ENCODE results near the gene PEX11A.
A peak's percentile ranks its signal among the peaks of the same experiment; 100 is the strongest.

The PEX11A gene

DNA sequence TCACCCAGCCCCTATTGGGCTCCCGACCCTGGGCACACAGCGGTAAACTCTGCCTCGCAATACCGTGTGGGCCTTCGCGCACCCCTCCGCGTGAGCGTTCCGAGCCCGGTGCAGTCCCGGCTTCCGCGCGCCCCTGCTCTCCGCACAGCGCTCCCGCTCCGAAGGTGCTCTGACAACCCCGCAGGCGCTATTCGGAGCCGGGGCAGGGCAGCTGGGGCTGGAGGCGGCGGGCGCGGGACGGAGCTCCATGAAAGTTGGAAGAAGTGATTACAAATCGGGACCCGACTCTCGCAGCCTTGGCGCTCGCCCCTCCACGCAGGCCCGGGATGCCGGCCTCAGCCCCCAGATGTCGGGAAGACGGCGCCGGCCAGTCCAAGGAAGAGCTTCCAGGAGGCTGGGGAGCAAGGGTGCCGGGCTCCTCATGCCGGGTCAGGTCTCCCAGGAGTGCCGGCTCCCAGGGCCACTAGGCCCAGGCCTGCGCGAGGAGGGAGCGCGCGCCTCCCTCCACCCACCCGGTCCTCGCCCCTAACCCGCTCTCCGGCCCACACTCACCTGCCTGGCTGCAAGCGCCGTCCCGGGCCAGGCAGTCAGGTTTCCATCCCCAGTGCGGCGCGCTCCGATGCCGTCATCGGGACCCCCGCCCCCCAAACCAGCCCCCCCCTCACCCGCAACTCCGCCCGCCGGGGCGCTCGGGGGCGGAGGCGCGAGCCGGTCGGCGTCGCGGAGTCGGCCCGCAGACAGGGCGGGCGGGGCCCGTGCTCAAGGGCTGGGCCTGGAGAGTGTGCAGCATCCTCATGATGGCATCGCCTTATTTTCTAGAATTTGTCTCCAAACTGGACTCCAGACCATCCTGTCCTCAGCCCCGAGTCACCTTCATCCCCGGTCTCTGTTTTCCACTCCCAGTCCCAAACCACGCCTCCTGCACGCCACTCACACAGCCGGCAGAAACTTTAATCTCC lies 35.4 kb downstream of the PEX11A start, which contains the start of gene KIF7:
KIF7 (minus strand) TSS at position 621 of the 959 bp plus-strand sequence. CDS start 2,537 bp downstream, outside the sequence.
- DNase-seq = peak; percentile 33 to 55

DNA sequence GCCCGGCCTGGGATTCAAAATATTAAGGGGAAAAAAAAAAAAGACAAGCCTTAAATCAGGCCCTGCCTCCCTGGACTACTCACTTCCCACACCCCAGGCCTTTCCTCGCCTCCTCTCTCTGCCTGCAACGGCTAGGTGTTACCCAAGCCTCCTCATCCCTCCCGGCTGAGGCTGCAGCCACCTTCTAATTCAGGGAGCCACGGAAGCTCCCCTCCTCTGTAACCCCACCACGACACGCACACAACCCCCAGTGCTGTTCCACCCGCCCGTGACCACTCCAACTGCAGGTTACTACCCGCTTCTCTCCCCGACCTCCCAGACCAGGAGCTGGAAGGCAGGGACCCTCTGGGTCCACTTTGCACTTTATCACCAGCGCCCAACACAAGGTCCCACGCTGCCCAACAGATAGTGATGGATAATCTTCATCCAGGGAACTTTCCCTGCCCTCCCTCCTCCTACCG lies 36.2 kb downstream of the PEX11A start:
- no peak for DNase-seq

DNA sequence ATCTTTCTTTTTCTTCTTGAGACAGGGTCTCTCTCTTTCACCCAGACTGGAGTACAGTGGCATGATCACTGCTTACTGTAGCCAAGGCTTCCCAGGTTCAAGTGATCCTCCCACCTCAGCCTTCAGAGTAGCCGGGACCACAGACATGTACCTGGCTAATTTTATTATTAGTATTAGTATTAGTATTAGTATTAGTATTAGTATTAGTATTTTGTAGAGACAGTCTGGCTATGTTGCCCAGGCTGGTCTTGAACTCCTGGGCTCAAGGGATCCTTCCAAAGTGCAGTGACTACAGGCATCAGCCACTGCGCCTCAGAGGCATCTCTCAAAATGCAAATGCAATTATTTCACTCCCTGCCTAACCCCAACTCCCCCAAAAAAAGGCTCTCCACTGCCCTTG lies 37.0 kb downstream of the PEX11A start:
- no peak for DNase-seq

DNA sequence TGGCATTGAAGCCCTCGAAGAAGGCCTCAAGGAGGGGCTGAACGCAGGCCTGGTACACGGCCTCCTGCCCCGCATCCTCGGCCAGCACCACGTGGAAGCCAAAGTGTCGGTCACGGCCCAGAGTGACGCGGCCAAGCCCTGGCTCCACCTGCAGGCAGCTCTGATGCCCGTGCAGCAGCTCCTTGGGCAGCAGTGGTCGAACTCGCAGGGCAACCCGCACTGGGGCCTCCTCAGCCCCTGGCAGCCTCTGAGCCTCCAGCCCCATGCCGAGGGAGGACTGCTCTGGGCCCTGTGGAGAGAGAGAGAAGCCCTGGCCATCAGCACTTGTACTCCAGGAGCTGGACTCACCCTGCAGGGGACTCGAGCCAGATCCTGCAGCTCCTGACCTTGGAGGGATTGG lies 37.9 kb downstream of the PEX11A start:
- DNase-seq = no peak

DNA sequence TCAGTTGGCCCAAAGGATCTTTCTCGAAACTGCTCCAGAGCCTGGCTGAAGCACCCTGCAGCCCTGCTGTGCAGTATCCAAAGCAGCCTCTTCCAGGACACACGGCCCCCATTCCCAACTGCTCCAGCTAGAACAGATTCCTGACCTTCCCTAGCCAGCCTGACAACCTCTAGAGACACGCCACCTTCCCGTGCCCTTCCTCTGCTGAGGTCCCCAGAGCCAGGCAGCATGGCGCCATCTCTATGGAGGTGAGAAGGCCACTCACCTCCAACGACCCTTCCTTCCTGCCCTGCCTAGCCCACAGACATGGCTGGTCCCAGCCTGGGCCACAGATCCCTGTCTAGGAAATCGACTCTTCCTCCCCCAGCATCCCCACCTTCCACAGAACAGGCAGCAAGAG lies 38.4 kb downstream of the PEX11A start:
- no peak for DNase-seq

DNA sequence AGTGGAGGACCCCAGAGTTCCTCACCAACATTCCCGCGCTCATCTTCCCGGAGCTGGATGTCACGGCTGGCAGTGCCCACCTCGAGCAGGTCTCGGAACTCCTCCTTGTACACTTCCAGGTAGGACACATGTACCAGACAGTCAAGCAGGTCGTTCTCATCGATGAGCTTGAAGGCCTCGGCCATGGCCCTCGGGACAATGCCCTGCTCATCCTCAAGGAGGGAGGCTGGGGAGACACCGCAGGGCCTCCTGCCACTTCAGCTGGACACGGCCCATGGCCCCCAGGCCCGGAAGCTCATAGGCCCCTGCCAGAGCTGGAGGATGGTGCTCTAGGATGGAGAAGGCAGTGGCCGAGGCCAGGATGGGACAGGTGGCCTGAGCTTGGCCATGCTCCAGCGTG lies 40.8 kb downstream of the PEX11A start:
- DNase-seq = no peak

DNA sequence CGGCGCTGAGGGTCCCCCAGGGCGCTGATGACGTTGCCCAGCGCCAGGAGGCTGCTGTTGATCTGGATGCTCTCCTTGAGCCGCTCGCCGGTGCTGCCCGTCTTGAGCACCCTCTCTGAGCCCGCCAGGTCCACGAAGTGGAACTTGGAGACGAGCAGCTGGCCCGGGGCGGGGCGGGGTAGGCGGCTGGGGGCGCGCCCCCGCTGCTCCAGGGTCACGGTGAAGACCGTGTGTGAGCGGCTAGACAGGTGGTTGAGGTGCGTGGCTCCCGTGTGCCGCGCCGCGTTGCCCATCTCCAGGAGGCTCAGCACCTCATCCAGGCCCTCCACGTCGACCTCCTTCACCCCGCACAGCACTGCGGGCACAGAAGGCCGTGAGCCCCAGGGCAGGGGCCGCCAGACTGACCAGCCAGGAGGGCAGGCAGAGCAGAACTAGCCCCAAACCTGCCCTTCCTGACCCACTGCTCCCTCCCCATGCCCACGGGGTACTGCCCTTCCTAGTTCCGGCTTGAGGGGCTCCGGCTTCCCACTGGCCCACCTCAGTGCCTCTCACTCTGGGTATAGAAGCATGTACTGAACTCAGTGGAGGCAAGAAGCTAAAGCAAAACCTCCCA lies 41.4 kb downstream of the PEX11A start:
- DNase-seq = no peak

DNA sequence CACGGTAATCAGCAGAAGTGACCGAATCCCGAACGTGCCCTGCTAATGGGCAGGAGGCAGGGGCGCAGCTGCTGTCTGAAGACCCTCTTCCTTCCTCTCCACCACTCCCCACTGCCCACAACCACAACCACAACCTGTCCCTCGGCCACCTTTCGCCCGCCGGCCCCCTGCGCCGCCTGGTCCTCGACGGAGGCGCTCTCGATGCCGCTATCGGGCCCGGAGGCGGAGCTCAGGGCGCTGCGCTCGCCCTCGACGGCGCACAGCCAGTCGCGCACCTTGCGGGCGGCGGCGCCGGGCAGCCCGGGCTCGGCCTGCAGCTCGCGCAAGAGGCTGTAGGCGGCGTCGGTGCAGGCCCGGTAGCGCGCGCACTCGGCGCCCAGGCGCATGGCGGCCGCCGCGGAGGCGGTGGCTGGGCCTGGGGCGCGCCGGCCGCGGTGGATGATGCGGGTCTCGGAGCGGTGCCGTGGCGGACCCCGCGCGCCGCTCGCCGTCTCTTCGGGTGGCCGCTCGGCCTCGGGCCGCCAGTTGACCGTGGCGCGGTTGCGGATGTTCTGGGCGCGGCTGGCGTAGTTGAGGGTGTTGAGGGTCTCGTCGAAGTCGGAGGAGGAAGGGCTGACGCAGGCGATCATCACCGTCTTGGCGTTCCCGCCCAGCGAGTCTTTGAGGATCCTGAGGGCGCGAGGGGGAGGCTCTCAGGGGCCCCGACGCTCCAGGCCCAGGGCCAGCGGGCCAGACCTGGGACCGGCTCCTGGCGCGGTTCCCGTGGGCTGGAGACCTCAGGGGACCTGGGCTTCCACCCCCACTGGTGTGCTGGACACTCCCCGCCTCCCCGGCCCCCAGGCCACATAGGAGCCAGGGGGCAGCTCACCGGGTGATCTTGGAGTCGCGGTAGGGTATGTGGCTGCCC lies 42.2 kb downstream of the PEX11A start:
- no peak for DNase-seq

DNA sequence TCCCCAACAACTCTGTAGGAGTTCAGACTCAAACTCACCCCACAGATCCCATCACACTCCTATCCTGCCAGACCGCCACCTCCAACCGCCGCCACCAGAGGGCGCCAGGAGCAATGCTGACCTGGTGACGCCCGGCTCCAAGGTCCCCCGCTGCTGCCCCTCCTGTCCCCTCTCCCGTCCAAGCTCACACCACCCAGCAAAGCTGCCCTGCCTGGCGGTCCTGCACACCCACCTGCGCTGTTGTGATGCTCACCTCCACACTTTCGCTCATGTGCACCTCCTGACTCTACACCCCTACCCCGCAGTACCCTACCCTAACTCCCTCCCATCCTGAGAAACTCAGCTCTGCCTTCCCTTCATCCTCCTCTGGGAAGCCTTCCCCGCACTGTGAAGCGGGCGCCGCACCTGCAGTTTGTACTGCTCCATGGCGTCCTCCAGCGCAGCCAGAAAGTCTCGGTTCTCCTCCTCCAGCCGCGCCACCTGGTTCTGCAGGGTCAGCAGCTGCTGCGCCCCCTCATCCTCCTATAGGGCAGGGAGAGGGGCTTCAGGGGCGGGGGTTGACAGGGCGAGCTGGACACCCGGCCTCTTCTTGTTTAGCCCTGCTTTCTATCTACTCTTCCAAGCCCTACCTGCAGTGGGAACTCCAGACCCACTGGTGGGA lies 43.2 kb downstream of the PEX11A start:
- DNase-seq = peak in 1 of 2 experiments; percentile 35

DNA sequence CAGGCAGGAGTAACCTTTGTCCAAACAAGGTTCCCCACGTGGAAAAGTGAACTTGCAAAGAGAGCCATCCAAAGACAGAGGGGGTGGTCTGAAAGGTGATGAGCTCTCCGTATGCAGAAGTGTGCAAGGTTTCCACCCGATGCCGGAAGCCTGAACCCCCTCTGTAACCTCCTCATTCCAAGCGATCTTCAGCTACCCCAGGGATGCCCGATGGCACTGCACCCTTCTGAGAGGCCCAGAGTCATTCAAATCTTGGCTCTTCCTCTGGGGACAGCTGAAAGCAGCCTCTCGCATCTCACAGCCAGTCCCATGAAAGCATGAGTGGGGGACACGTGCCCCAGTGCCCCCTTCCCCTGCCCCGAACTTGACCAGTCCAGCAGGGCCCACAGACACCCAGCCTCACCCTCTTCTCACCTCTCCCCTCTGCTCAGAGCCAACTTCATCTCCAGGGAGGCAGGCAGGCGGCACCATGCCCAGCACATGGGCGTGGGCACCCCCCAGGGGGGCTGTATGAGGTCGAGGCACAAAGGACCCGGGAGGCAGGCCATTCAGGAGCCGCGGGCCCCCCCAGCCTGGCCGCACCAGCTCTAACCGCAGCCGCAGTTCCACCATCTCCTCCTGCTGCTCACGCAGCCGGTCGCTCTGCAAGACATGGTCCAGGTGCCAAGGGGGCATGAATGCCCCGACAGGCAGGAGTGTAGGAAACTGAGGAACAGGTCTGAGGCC lies 44.0 kb downstream of the PEX11A start:
- no peak for DNase-seq

DNA sequence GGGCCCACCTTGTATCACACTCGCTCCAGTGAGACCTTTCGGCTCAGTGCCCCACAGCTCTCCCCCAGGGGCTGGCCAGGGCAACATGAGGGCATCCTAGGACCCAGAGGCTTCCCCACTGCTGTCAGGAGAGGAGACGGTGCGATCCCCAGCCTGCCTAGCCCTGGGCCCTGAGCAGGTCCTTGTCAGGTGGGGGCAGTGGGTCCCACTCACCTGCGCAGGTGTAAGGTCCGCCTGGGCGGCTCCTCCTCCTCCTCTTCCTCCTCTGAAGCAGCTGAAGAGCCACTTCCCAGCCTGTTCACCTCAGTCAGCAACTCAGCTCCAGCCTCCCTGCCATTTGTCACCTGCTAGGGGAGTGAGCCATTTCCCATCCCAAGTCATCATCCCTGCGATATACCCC lies 44.9 kb downstream of the PEX11A start:
- no peak for DNase-seq

DNA sequence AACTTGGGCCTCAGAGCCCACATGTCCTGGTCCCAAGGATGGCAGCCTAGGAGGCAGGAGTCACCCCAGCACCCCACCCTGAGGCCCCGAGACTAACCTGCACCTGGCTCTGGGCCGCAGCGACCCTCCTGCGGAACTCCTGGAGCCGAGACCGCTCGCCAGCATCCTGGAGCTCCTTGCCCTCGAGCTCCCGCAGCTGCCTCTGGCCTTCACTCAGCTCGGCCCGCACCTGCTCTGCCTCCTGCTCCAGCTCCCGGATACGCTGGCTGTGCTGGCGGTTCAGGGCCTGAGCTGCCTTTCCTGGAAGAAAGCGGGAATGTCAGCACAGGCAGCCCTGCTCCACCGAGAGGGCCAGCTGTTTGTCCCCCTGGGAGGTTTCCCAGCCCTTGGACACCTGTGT lies 48.4 kb downstream of the PEX11A start:
- DNase-seq = no peak

DNA sequence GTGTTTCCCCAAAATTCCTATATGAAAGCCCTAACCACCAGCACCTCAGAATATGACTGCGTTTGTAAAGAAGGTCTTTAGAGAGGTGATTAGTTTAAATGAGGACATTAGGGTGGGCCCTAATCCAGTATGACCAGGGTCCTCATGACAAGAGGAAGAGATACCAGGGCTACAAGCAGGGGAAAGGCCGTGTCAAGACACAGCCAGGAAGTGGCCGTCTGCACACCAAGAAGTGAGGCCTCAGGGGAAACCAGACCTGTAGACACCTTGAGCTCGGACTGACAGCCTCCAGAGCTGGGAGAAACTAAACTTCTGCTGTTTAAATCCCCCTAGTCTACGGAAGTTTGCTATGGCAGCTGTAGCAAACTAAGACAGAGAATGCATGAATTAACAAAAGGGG lies 49.5 kb downstream of the PEX11A start:
- no peak for DNase-seq

DNA sequence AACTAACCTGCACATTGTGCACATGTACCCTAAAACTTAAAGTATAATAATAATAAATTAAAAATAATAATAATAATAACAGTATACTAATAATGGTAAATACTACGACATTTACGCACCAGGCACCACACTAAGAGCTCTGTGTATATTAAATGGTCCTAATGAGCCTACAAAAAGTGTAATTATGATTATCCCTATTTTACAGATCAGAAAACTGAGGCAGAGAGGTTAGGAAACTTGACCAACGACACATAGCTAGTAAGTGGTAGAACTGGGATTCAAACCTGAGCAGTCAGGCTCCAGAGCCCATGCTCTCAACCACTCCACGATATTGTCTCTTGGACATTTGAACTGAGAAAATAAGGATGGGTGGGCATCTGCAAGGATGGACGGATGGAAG lies 50.3 kb downstream of the PEX11A start:
- no peak for DNase-seq

DNA sequence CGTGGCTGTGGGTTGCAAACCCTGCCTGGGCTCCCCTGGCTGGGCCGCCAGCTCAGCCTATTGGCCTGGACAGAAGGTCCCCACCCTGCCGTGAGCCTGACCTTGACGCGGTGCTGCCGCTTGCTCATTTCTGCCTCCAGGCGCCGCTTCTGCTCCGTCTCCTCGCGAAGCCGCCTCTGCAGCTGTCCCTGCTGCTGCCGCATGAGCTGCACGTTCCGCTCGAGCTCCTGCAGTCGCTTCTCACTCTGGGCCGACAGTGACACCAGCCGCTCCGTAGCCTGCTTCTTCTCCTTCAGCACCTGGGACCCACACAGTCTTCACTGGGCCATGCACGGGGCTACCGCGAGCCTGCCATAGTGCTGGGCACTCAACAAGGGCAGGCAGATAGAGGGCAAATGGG lies 57.0 kb downstream of the PEX11A start:
- DNase-seq = no peak

DNA sequence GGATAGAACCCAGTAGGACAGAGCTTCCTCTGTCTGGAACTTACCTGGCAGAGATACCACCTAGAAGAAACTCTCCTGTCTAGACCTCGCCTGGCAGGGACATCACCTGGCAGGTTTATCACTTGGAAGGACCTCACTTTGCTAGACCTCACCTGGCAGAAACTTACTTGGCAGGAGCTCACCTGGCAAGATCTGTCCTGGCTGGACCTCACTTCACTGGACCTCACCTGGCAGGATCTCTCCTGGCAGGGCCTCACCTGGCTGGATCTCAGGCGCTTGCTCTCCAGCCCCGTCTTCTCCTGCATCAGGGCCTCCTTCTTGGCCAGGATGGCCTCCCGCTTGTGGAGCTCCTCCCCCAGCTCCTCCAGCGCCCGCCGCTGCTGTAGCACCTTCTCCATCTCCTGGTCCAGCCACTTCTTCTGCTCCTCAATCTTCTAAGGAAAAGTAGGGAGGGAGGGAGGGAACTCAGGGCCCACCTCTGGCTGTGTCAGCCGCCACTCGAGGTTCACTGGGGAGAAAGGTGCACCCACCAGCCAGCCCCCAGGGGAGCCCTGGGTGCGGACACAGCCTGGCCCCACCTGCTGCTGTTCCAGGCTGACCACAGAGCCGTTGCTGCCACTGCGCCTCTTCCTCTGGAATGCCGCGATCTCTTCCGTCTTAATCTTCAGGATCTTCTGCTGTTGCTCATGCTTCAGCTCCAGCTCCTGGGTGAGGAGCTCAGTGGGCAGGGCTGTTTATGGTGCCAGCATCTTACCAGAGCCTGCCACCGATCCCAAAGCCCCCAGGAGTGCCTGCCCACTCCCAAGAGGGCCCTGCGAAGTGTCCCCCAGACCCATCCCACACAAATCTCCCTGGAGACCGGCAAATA lies 57.8 kb downstream of the PEX11A start:
- no peak for DNase-seq

DNA sequence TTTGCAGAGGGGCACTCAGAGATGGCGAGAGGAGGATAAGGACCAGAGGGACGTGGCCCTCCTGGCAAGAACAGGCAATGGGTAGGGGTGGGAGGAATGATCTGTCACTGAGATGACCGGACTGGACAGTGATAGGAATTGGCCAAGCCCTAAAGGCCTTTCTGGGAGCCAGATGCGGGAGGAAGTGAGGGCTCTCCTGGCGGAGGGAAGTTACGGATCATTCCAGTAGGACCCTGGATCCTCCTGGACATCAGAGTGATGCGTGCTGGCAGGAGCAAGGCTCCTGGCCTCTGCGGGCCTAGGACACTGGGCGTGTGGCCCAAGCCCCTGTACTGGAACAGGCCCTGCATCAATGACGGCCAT lies 58.7 kb downstream of the PEX11A start:
- DNase-seq = no peak
